Neural cell (in vitro differentiated cells): ENCODE data around the gene HAPLN2. TPM values are rescaled to one million over a fixed set of nuclear protein-coding genes. Genes with fewer than 3 reads are reported as not detected.

Experiments
- H2AFZ ChIP-seq: fragments of 200-600, 300-800 bp; sonication (generic), shearing (Covaris generic); 2 replicates; pipeline ENCODE4 v1.6.0; 2014; ENCODE audit warnings: low read depth, mild to moderate bottlenecking, antibody characterized with exemption, low read length, moderate library complexity
- H3F3A ChIP-seq: fragments of 200-600 bp; shearing (Covaris generic); 2 replicates; pipeline ENCODE4 v1.6.1; 2016; ENCODE audit warnings: mild to moderate bottlenecking, moderate library complexity, mixed read lengths, antibody characterized with exemption, low read length; ENCODE audit not compliant: insufficient read depth, poor library complexity, severe bottlenecking
- H3K27ac ChIP-seq: fragments of 200-600, 300-800 bp; sonication (generic), shearing (Covaris generic); 2 replicates; pipeline ENCODE4 v1.5.1; 2014; ENCODE audit warnings: mild to moderate bottlenecking, low read length, moderate library complexity
- H3K27me3 ChIP-seq: fragments of 300-800, 200-600 bp; sonication (generic), shearing (Covaris generic); 2 replicates; pipeline ENCODE4 v1.6.0; 2014; ENCODE audit warnings: mild to moderate bottlenecking, low read depth, low read length, moderate library complexity; ENCODE audit not compliant: insufficient read depth
- H3K36me3 ChIP-seq: fragments of 300-800, 200-600 bp; sonication (generic), shearing (Covaris generic); 2 replicates; pipeline ENCODE4 v1.5.1; 2014; ENCODE audit warnings: mild to moderate bottlenecking, antibody characterized with exemption, low read length, moderate library complexity; ENCODE audit not compliant: insufficient read depth
- H3K4me2 ChIP-seq: fragments of 300-800, 200-600 bp; sonication (generic), shearing (Covaris generic); 2 replicates; pipeline ENCODE4 v1.6.0; 2014; ENCODE audit warnings: mild to moderate bottlenecking, low read length
- H3K4me3 ChIP-seq: fragments of 300-800, 200-600 bp; sonication (generic), shearing (Covaris generic); 2 replicates; pipeline ENCODE4 v1.5.1; 2014; ENCODE audit warnings: mild to moderate bottlenecking, low read length, moderate library complexity
- H3K79me2 ChIP-seq: fragments of 200-600 bp; shearing (Covaris generic); replicated peaks from 2 replicates; pipeline ENCODE4 v1.6.0; 2014; ENCODE audit warnings: mild to moderate bottlenecking, low read length, moderate library complexity; ENCODE audit not compliant: insufficient read depth
- H3K9ac ChIP-seq: fragments of 300-800, 200-600 bp; sonication (generic), shearing (Covaris generic); 2 replicates; pipeline ENCODE4 v1.6.1; 2016; ENCODE audit warnings: mild to moderate bottlenecking, low read length, mixed read lengths
- H3K9me2 ChIP-seq: fragments of 200-600 bp; shearing (Covaris generic); 2 replicates; pipeline ENCODE4 v1.6.1; 2016; ENCODE audit warnings: mild to moderate bottlenecking, low read length, mixed read lengths; ENCODE audit not compliant: insufficient read depth
- H3K9me3 ChIP-seq: fragments of 200-600, 300-800 bp; sonication (generic), shearing (Covaris generic); 2 replicates; pipeline ENCODE4 v1.6.1; 2016; ENCODE audit warnings: mild to moderate bottlenecking, mixed run types, low read length, moderate library complexity, mixed read lengths
- H4K20me1 ChIP-seq: fragments of 200-600 bp; shearing (Covaris generic); 2 replicates; pipeline ENCODE4 v1.6.1; 2016; ENCODE audit warnings: mild to moderate bottlenecking, mixed run types; ENCODE audit not compliant: insufficient read depth
- EP300 ChIP-seq: fragments of 450-650 bp; conservative IDR thresholded peaks from 2 replicates; pipeline ENCODE4 v1.6.1; 2014; ENCODE audit warnings: antibody characterized with exemption, mild to moderate bottlenecking, moderate library complexity; ENCODE audit not compliant: poor library complexity, severe bottlenecking
- EZH2 ChIP-seq: fragments of 200-600, 300-800 bp; shearing (Covaris generic), sonication (generic); IDR thresholded peaks from 2 replicates; pipeline ENCODE4 v1.6.1; 2014; ENCODE audit warnings: antibody characterized with exemption, low read length, borderline replicate concordance, mild to moderate bottlenecking; ENCODE audit not compliant: insufficient read depth, poor library complexity, severe bottlenecking
- MXI1 ChIP-seq: fragments of 450-650 bp; conservative IDR thresholded peaks from 2 replicates; pipeline ENCODE4 v1.6.1; 2014; ENCODE audit warnings: antibody characterized with exemption, mild to moderate bottlenecking; ENCODE audit not compliant: poor library complexity, severe bottlenecking
- POLR2AphosphoS5 ChIP-seq: IDR thresholded peaks from 2 replicates; pipeline ENCODE4 v1.6.1; 2012
- RAD21 ChIP-seq: fragments of 450-650 bp; conservative IDR thresholded peaks from 2 replicates; pipeline ENCODE4 v1.6.1; 2014; ENCODE audit warnings: antibody characterized with exemption, mild to moderate bottlenecking, moderate library complexity
- SMC3 ChIP-seq: fragments of 450-650 bp; conservative IDR thresholded peaks from 2 replicates; pipeline ENCODE4 v1.6.1; 2014; ENCODE audit warnings: antibody characterized with exemption, mild to moderate bottlenecking, moderate library complexity; ENCODE audit not compliant: poor library complexity
- TAF1 ChIP-seq: IDR thresholded peaks from 2 replicates; pipeline ENCODE4 v1.6.1; 2012; ENCODE audit warnings: low read depth
- polyA plus RNA-seq: library from polyadenylated mRNA; depleted of rRNA; stranded (reverse); fragments of >200 nt; gene quantifications from 2 replicates; pipeline ENCODE4 v1.2.3, GENCODE V29; 2014
- TF ChIP-seq, protein P1 (sequence below): IDR thresholded peaks from 2 replicates; pipeline ENCODE4 v1.6.1; 2012; ENCODE audit warnings: borderline replicate concordance
- TF ChIP-seq, protein P2 (sequence below): fragments of 450-650 bp; IDR thresholded peaks from 2 replicates; pipeline ENCODE4 v1.5.1; 2014; ENCODE audit warnings: antibody characterized with exemption, mild to moderate bottlenecking, moderate library complexity; ENCODE audit not compliant: poor library complexity, severe bottlenecking

The HAPLN2 gene
- polyA plus RNA-seq, 1 donor from 2014 or later, result 22.9 TPM

DNA sequence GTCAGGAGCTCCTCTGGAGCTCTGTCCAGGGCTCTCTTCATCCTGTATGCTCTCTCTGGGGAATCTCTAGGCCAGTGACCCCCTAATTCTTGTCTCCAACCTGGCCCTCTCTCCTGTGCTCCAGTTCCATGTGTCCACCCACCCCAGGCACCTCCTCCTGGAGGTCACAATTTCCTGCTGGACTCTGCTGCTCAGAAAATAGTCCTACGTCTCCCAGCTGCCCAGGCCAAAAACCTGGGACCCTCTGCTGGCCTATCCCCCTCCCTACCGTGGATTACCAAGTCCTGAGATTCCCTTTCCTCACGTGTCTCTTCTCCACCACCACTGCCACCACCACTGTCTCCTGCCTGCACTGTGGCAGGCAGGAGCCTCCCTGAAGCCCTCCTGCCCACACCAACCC, 46.3 kb downstream of the HAPLN2 start:
- H3K36me3 ChIP-seq, result no peaks in the 10 kb centered on the region
- no peaks in the 10 kb centered on the region for H3K9me2 ChIP-seq
- H3K9ac ChIP-seq, result no peak overlapping the region
- no peaks in the 10 kb centered on the region for H4K20me1 ChIP-seq
- TF ChIP-seq TAF1 (no peak), POLR2AphosphoS5 (no peak), EZH2 (no peak), SMC3 (no peak), EP300 (no peak), MXI1 (no peak), RAD21 (no peak)
- TF ChIP-seq, protein P1, sequence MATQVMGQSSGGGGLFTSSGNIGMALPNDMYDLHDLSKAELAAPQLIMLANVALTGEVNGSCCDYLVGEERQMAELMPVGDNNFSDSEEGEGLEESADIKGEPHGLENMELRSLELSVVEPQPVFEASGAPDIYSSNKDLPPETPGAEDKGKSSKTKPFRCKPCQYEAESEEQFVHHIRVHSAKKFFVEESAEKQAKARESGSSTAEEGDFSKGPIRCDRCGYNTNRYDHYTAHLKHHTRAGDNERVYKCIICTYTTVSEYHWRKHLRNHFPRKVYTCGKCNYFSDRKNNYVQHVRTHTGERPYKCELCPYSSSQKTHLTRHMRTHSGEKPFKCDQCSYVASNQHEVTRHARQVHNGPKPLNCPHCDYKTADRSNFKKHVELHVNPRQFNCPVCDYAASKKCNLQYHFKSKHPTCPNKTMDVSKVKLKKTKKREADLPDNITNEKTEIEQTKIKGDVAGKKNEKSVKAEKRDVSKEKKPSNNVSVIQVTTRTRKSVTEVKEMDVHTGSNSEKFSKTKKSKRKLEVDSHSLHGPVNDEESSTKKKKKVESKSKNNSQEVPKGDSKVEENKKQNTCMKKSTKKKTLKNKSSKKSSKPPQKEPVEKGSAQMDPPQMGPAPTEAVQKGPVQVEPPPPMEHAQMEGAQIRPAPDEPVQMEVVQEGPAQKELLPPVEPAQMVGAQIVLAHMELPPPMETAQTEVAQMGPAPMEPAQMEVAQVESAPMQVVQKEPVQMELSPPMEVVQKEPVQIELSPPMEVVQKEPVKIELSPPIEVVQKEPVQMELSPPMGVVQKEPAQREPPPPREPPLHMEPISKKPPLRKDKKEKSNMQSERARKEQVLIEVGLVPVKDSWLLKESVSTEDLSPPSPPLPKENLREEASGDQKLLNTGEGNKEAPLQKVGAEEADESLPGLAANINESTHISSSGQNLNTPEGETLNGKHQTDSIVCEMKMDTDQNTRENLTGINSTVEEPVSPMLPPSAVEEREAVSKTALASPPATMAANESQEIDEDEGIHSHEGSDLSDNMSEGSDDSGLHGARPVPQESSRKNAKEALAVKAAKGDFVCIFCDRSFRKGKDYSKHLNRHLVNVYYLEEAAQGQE, result no peak
- TF ChIP-seq, protein P2, sequence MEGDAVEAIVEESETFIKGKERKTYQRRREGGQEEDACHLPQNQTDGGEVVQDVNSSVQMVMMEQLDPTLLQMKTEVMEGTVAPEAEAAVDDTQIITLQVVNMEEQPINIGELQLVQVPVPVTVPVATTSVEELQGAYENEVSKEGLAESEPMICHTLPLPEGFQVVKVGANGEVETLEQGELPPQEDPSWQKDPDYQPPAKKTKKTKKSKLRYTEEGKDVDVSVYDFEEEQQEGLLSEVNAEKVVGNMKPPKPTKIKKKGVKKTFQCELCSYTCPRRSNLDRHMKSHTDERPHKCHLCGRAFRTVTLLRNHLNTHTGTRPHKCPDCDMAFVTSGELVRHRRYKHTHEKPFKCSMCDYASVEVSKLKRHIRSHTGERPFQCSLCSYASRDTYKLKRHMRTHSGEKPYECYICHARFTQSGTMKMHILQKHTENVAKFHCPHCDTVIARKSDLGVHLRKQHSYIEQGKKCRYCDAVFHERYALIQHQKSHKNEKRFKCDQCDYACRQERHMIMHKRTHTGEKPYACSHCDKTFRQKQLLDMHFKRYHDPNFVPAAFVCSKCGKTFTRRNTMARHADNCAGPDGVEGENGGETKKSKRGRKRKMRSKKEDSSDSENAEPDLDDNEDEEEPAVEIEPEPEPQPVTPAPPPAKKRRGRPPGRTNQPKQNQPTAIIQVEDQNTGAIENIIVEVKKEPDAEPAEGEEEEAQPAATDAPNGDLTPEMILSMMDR, result no peak
- no peaks in the 10 kb centered on the region for H3K79me2 ChIP-seq
- H3K4me3 ChIP-seq, result no peak overlapping the region
- H3K9me3 ChIP-seq, result no peaks in the 10 kb centered on the region
- no peak overlapping the region for H3K4me2 ChIP-seq
- no peaks in the 10 kb centered on the region for H3K27me3 ChIP-seq
- H3F3A ChIP-seq, result no peaks in the 10 kb centered on the region
- no peak overlapping the region for H2AFZ ChIP-seq
- H3K27ac ChIP-seq, result no peak overlapping the region

DNA sequence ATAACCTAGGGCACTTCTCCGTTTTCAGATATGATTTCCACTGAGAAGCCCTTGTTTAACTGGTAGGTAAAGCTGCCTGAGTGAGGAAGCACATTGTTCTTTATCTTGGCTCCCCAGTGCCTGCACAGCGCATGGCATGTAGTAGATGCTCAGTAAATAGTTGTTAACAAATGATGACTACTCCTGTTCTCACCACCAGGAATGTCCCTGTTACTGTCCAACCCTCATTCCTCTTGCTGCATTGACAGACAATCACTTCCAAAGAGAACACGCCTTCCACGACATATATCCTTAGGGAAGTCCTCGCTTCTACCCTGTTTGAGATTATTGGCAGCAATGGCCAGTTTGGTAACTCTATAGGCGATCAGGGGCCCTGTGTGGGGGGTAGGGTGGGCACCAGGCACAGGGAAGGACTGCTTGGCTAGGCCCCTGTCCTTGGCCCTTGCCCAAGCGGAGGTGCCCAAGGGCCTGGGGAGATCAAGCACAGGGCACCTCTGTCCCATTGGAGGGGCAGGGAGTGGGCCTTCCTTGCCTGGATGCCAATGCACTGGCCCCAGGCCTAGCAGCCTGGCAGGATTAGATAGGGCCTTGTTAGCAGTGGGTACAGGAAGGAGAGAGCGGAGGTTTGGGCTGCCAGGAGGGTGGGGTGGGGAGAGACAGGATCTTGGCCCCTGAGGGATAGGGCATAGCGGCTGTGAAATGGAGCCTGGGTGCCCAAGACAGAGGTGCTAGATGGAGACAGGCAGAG, 47.8 kb downstream of the HAPLN2 start:
- Histone ChIP-seq H3F3A (no peaks in the 10 kb centered on the region), H3K4me3 (no peak overlapping the region), H2AFZ (no peak overlapping the region), H3K9ac (no peak overlapping the region), H4K20me1 (no peaks in the 10 kb centered on the region), H3K27me3 (no peaks in the 10 kb centered on the region), H3K9me3 (no peaks in the 10 kb centered on the region), H3K9me2 (no peaks in the 10 kb centered on the region), H3K36me3 (no peaks in the 10 kb centered on the region), H3K79me2 (no peaks in the 10 kb centered on the region), H3K4me2 (no peak overlapping the region), H3K27ac (no peak overlapping the region)
- TF ChIP-seq TAF1, result no peak
- TF ChIP-seq, protein P1, result no peak
- TF ChIP-seq, protein P2, result no peak
- TF ChIP-seq RAD21, result no peak
- no peak for TF ChIP-seq SMC3
- no peak for TF ChIP-seq EP300
- no peak for TF ChIP-seq EZH2
- no peak for TF ChIP-seq POLR2AphosphoS5
- no peak for TF ChIP-seq MXI1
